Testis (tissue), 2 donors: Measurements from ENCODE around the gene TNFSF11.

ENCODE experiments used
- POLR2A ChIP-seq: fragments of 450-650 bp; IDR thresholded peaks from one replicate; pipeline ENCODE4 v1.6.1; 2017; ENCODE audit warnings: antibody characterized with exemption, mild to moderate bottlenecking, moderate library complexity
- TF ChIP-seq, protein P1 (sequence below), 3 experiments: fragments of 450-650 bp in 2 of 3; fragments of 200-600 bp in 1 of 3; sonication (generic) in 1 of 3; IDR thresholded peaks; one replicate each; pipeline ENCODE4 v1.5.1; 2016 to 2019; ENCODE audit warnings: antibody characterized with exemption in 3 of 3, mild to moderate bottlenecking in 2 of 3, moderate library complexity in 1 of 3

GRCh38 chr13:42656161-42656560 is 82.2 kb downstream of the TNFSF11 start:
- TF ChIP-seq, protein P1, sequence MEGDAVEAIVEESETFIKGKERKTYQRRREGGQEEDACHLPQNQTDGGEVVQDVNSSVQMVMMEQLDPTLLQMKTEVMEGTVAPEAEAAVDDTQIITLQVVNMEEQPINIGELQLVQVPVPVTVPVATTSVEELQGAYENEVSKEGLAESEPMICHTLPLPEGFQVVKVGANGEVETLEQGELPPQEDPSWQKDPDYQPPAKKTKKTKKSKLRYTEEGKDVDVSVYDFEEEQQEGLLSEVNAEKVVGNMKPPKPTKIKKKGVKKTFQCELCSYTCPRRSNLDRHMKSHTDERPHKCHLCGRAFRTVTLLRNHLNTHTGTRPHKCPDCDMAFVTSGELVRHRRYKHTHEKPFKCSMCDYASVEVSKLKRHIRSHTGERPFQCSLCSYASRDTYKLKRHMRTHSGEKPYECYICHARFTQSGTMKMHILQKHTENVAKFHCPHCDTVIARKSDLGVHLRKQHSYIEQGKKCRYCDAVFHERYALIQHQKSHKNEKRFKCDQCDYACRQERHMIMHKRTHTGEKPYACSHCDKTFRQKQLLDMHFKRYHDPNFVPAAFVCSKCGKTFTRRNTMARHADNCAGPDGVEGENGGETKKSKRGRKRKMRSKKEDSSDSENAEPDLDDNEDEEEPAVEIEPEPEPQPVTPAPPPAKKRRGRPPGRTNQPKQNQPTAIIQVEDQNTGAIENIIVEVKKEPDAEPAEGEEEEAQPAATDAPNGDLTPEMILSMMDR (IDR thresholded peaks at IDR 0.05) = no peak
- TF ChIP-seq POLR2A = no peak
